Stimulated activated CD8-positive, alpha-beta memory T cell treated with anti-CD3 and anti-CD28 coated beads, Interleukin-15, amount 100 ng/mL, for 48 hours (primary cell): Measurements from ENCODE around the gene LIPC.

Experiments used
- DNase-seq, 2 donors: peaks; one replicate each; pipeline ENCODE4 v3.0.0-alpha.2; 2020; ENCODE audit warnings: low read depth in 2 of 2

The LIPC gene

DNA sequence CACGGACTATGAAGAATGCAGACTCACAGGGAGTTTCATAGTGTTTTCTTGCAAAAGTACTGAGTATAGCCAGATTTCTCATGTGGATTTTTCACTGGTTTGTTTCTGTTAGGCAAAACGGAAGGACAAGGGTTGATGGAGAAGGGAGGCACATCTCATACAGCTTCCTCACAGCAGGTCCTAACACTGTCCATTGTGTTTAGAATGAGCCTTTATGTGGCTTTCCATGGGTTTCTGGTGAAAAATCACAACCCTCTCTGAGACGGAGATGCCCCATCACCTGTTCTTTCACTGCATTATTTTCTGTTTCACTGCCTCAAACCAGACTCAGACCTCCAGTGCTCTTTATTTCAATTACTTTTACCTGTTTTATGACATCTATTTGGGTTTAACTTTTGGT lies 25.0 kb upstream of the LIPC start:
- no peak for DNase-seq

DNA sequence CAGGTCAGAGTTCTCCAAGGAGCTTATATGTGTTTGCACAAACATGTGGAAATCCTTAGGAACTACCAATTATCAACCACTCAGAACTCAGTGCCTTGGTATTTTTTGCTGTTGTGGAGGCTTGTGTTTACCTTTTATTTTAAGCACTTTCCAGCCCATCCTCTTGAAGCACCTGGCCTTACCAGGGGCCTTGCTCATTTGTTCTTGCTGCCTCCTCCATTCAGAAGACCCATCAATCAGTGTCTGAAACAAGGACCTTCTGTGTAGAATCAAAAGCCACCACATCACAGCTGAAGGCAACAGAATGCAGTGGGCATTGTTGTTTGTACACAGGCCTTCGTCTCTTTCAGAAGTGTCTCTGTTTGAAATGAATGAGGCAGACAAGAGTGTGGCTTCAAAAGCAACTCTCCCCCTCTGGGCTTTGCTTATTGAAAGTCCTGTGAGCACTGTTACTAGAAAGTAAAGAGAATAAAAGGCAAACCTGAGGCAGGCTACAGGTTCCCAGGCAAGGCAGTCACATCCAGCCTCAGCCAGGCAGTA lies 24.5 kb upstream of the LIPC start:
- no peak for DNase-seq

DNA sequence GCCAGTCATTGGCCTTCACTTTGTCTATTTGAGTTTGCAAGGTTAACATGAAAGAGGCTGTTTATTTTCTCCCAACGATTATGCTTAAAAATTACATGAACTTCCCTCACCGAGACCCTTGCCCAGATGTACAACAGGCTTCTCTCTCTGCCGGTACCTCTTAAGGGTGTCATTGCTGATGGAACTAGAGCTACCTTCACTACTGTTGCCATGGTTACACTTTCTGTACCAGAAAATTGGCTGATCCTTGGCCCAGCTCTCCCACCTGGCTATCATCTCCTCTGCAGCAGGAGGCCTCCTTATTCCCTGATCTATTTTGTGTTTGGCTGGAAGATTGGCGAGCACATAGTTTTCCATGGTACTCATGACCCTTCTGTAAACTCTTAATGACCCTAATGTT lies 24.0 kb upstream of the LIPC start:
- DNase-seq = no peak

DNA sequence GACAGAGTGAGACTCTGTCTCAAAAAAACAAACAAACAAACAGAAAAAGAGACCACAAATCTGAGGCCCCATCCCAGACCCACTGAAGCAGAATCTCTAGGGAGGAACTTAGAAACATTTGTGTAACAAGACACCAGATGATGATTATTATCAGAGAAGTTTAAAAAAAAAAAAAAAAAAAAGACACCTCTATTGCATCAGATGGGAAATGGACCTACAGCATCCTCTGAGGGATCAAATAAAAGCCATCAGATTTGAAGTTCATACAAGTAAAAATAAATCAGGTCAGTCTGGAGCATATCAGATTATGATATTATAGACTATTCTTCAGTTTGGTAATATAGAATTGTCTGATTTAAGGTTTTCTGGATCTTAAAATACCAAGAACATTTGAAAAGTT lies 21.9 kb upstream of the LIPC start:
- DNase-seq = no peak

DNA sequence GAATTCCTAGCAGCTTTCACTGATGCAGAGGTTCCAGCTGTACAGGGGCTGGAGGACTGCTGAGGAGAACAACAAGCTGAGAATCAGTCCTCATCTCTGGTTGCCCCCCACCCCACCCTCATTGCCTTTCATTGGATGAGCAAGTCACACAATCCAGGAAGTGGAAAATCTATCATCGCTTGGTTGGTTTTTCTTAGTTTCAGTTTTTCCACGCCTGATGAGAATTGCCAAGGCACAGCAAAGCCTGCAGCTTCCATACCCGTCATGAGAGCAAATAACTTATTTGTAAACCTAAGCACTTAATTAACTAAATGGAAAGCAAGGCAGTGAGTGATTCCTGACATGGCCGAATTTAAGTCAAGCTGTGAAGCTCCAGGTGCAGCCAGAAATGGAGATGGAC lies 21.4 kb upstream of the LIPC start:
- DNase-seq = peak; percentile 7 to 10

DNA sequence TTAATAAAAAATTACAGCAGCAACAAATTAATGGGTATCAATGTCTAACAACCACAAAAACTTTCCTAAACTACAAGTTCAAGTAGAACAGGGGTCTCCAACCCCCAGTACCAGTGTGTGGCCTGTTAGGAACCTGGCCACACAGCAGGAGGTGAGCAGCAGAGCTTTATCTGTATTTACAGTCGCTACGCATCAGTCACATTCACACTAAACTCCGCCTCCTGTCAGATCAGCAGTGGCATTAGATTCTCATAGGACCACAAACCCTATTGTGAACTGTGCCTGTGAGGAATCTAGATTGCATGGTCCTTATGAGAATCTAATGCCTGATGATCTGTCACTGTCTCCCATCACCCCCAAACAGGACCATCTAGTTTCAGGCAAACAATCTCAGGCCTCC lies 18.5 kb upstream of the LIPC start:
- no peak for DNase-seq

DNA sequence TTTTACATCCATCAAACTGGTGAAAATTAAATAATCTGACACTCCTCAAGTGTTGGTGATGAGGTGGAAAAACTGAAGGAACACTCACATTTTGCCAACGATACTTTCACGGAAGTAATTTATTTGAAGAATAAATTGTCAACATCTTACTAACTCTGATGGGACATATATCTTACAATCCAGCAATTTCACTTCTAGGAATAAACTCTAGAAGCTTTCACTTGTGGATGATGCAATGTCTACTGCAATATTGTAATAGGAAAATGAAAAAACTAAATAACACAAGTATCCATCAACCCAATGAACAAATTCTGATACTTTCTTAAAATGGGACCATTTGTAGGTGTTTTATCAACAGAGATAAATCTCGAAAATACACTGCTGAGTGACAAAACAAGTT lies 16.2 kb upstream of the LIPC start:
- no peak for DNase-seq

DNA sequence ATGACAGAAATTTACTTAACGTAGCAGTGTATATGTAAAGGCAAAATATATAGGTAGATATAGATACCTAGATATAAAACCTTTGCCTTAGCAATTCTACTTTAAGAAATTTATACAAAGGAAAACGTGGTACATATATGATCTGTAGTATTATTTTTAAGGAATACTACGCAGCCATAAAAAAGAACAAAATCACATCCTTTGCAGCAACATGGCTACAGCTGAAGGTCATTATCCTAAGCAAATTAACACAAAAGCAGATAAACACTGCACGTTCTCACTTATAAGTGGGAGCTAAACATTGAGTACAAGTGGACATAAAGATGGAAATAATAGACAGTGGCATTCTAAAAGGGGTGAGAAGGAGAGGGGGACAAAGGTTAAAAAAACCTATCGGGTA lies 14.8 kb upstream of the LIPC start:
- DNase-seq = no peak

DNA sequence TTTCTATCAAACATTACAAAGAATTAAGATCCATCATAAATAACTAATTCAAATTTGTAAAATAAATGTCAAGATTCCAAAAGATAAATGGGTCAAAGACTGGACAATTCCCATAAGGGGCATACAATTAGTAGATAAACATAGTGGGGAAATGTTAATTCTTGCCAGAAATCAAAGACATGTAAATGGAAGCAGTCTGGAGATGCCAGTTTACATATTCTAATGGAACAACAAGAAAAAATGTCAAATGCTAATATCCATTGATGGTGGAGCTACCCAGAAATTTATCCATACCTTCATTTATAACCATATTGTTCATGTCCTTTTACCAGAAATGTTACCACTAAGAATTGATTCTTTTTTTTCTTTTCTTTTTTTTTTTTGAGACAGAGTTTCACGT lies 13.7 kb upstream of the LIPC start:
- DNase-seq = no peak

DNA sequence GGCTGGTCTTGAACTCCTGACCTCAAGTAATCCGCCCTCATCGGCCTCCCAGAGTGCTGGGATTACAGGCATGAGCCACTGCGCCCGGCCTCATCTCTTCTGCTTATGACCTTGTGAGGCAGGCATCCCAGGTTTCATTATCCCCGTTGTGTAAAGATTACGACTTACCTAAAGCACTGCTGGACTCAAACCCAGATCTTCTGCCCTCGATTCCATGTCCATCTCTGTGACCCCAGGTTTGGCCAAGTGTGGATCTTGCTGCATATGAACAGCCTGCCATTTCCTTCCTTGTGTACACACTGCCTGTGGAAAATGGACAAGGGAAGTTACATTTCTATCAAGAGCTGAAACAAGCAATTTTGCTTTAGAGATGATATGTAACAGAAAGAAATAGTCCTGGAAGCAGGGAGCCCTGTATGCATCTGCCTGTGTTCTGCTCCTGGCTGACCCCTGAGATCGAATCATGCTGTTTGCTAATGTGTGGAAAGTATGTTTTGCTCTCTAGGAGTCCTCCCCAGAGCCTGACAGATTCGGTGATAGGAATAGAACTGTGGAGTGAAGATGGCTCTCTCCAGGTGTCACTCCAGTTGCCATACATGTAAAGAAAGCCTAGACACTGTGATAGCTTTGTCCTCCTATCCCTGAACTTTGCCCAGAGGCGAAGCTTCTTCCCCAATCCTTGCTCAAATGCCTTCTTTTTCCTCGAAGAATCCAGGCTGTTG lies 11.8 kb upstream of the LIPC start:
- DNase-seq = no peak

DNA sequence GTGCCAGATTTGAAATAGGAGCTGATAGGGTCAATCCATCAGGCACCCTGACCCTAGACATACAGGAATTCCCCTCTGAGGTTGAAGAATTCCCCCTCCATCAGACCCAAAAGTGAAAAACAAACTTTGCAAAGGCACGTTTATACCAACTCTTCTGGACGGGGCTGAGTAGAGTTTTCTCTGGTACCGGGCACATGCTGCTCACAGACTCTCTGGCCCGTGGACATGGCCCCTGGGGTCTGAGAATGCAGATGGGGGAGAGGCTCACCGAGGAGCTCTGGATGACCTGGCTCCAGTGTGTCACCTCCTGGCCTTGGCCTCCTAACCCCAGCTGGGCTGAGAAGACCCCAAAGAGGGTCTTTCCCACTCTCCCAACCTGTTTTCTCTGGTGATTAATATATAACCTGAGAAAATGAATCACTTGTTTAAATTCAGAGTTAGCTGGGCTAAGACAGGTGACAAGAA lies 11.2 kb upstream of the LIPC start:
- peak in 1 of 2 donors; percentile 4 for DNase-seq

DNA sequence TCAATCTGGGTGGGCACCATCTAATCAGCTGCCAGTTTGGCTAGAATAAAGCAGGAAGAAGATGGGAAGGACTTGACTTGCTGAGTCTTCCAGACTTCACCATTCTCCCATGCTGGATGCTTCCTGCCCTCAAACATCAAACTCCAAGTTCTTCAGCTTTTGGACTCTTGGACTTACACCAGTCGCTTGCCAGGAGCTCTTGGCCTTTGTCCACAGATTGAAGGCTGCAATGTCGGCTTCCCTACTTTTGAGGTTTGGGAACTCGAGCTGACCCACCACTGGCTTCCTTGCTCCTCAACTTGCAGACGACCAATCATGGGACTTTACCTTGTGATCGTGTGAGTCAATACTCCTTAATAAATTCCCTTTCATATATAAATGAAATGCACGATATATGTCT lies 8.6 kb upstream of the LIPC start:
- DNase-seq = no peak

DNA sequence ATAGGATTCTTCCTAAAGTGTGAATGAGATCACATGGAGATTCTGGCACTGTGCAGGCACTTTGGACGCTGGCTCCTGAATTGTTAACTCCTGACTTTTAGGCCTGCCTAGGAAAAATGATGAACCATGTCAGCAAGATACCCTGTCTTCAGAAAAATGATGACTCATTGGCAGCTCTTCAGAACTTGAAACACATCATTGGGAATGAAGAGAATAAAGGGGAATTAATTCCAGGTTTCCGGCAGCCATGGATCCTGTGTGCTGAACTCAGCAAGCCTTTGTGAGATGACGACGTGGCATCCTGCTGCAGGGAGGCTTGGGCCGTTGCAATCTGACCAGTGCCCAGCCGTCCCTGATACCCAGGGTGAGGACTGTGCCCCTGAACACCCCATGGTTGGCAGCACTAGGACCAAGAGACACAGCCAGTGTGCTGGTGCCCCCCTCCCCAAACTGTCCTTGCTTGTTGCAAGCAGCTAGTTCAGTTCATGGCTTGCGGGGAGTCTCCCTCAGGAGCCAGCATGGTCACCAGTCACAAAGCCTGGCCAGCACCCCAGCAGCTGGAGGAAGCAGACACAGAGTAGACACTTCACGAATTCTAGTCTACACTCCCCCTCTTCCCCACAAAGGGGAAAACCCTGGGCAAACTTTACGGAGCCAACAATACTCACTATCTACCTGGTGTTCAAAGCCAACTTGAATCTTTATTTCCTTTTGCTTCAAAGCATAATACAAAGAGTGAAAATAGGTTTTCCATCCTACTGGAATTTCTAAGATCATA lies 7.8 kb upstream of the LIPC start:
- DNase-seq = no peak

DNA sequence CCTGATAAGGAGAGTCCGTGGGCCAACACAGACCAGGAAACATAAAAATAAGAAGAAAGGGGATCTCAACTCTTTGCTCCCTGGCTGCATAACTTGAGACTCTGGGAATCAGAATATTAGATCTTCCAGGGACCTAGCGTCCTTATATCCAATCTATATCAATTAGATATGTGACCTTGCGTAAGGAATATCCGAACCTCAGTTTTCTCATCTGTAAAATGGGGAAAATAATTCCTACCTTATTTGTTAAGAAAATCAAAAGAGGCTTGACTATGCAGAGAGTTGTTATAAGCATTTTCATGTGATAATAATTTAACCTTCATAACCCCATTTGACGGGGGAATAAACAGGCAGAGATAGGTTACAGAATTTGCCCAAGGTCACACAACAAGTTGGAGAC lies 7.1 kb upstream of the LIPC start:
- DNase-seq = no peak

DNA sequence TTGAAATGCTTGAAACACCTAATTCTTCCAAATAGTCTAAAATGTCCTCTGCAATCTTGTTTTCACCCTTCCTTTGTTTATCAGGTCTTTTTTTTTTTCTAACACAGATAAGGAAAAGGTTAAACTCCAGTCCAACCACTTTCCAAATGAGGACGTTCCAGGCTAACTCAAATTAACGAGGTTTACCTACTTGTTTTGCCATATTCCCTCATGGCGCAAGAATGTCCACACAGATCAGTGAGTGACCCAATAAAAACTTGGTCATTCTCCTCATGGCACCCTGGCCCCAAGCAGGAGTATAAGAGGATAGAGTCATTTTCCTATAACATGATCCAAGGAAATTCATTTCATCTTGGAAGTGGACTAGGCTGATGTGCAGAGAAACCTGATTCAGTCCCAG lies 6.6 kb upstream of the LIPC start:
- no peak for DNase-seq

DNA sequence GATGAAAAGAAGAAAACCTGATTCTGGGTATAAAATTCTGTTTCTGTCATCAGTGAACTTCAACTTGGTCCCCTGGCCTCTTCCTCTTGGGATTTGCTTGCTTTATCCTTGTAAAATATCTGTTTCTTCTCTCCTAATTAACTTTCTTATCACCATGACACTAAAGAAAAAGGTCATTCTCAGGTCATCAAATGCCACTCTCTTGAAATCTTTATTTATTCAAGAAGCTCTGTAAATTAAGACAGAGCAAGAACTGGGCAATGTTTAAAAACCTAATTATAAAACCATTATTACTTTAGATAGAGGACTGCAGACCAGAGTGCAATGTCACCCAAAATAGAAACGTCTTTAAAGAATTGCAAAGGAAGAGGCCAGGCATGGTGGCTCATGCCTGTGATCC lies 6.0 kb upstream of the LIPC start:
- no peak for DNase-seq

DNA sequence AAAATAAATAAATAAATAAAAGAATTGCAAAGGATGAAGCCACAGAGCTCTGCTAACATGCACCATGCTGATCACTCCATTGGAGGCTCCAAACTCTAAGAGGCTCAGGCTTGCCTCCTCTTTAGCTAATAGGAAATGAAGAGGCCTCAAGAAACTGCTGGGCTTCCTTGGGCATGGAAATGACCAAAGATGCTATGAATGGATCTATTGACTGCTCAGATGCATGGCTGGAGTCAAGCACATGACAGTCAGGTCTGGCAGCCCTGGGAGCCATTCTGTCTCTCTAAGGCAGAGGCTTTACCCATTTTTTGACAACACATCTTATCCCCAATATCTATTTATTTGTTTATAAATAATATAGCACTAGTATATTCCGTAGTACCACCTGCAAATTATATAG lies 5.3 kb upstream of the LIPC start:
- DNase-seq = no peak

DNA sequence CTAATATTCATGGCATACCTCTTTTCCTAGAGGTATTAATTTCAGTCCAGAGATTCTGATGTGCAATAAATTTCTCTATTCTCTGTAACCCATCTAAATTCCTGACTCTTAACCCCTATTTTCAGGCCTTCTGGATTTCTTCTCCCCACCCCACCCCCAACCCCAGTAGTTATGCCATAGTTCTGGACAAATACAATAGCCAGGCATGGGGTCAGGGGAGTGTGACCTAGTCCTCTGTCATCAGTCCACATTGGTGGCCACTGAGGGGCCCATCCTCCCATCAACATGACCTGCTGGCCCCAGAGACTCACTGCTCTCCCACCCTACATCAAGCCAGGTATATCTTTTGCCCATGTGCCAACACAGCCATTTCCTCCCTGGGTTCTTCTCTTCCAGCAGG lies 3.8 kb upstream of the LIPC start:
- DNase-seq = no peak

DNA sequence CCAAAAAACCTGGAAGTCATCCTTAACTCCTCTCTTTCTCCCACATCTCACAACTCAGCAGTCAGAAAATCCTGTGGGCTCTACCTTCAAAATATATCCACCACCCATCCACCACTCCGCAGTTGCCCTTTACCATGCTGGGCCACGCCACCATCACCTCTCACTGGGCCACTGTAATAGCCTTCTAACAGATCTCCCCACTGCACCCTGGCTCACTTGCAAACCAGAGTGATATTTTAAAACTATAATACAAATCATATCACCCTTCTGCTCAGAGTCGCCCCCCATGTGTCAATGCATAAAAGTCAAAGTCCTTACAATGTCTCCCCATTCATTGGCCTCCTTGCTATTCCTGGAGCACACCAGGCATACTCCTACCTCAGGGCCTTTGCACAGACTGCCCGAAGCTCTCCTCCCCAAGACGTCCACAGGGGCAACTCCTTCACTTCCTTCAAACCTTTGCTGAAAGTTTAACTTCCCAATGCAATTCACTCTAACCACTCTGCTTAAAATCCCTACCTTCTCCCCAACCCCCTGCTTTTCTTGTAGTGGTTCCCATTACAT lies 1.5 kb upstream of the LIPC start:
- no peak for DNase-seq

DNA sequence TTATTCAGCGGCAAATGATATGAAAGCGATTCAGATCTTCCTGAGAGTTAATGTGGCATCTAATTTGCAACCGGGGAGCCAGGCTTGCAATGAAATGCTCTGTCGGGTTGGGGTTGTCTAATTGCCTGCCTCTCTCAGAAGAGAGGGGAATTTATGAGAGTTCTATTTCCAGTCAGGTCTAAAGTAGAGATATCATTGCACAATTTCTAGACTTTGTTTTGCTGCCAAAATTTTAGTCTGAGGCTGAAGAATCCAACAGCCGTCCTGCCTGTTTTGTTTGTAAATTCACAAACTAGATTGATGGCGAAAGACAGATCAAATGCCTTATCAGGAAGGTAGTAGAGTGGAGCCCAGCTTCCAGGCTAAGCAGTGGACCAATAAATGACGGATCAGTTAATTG lies 610 bp downstream of the LIPC start:
- no peak for DNase-seq

DNA sequence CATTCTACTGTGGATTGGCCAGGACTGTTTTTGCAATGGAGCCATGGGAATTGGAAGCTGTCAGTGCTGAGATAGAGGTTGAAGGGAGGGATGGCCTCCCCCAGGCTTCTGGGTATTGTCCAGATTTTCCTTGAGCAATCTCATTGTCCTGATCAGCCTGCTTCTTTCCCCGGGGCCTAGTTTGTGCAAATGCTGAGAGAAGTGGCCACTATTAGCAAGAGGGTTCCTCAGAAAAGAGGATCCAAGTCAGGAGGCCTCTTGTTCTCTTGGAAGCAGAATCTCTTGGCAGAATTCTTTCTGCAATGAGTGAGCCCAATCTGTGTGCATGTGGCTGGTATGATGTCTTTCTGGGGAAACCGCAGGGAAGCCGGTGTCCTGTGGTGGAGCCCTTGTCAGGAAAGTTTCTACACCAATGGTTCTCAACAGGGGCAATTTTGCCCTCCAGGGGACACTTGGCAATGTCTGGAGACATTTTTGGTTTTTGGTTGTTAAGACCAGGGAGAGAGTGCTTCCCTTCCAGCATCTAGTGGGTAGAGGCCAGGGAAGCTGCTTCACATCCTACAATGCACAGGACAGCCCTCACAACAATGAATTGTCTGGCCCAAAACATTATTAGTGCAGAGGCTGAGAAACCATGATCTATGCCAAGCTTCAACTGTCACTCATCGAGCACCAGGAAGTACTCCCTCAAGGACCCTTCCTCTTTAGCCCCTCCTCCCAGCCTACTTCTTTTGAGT lies 2.0 kb downstream of the LIPC start:
- no peak for DNase-seq

DNA sequence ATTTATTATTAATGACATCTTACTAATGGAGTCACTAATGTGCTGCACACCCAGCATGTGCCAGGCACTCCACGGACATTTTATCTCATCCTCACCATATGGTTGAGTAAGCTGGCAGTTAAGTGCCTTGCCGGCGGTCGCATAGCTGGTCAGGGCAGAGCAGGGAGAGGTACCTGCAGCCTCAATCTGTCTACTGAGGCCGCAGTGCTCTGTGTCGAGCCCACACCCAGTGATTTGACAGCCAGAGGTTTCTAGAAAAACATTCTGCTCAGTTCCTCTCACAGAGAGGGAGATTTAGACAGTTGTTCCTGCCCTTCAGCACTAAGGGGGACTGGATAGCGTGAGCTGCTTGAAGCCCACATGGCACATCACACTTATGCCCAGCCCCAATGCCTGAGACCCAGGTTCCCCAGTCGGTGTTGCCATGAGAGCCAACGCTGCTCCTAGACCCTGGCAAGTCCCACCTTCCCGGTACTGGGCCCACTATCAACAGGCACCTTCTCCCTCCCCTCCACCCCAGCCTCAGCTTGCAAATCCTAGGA lies 2.6 kb downstream of the LIPC start:
- DNase-seq = no peak
